Measurements from ENCODE around the gene CADM4.

The CADM4 gene

DNA sequence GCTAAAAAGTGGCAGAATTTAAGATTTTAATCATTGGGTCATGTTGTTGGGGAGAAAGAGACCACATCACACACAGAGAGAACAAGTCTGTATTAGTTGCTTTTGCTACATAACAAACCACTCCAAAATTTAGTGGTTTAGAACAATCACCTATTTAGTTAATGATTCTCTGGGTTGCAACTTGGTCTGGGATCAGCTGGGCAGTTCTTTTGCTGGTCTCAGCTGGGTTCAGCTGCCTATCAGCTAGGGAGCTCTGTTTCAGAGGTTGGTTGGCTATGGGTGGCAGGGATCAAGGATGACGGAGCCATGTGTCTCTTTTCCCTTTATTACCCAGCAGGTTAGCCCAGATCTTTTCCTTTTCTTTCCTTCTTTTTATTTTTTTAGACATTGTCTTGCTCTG is 55.2 kb downstream of the CADM4 start:
- no peak overlapping the region for H3K27ac ChIP-seq
- no peak for TF ChIP-seq ZFX (IDR thresholded peaks at IDR 0.05)
- TF ChIP-seq, protein P1, sequence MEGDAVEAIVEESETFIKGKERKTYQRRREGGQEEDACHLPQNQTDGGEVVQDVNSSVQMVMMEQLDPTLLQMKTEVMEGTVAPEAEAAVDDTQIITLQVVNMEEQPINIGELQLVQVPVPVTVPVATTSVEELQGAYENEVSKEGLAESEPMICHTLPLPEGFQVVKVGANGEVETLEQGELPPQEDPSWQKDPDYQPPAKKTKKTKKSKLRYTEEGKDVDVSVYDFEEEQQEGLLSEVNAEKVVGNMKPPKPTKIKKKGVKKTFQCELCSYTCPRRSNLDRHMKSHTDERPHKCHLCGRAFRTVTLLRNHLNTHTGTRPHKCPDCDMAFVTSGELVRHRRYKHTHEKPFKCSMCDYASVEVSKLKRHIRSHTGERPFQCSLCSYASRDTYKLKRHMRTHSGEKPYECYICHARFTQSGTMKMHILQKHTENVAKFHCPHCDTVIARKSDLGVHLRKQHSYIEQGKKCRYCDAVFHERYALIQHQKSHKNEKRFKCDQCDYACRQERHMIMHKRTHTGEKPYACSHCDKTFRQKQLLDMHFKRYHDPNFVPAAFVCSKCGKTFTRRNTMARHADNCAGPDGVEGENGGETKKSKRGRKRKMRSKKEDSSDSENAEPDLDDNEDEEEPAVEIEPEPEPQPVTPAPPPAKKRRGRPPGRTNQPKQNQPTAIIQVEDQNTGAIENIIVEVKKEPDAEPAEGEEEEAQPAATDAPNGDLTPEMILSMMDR (conservative IDR thresholded peaks at IDR 0.05), result no peak

DNA sequence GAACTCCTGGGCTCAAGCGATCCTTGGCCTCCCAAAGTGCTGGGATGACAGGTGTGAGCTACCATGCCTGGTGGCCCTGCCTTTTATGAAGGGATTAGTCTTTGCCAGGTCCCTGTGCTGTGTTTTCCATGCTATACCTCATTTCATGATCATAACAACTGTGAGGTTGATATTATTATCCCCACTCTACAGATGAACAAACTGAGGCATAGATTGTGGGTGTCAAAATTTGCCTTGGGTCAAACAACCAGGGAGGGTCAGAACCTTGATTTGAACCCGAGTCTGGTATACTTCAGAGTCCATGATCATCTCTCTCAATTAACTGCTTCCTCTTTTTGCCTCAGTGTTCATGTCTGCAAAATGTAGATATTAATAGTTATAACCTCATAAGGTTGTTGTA is 57.2 kb downstream of the CADM4 start:
- TF ChIP-seq, protein P1 (conservative IDR thresholded peaks at IDR 0.05), result no peak
- no peak overlapping the region for H3K27ac ChIP-seq

DNA sequence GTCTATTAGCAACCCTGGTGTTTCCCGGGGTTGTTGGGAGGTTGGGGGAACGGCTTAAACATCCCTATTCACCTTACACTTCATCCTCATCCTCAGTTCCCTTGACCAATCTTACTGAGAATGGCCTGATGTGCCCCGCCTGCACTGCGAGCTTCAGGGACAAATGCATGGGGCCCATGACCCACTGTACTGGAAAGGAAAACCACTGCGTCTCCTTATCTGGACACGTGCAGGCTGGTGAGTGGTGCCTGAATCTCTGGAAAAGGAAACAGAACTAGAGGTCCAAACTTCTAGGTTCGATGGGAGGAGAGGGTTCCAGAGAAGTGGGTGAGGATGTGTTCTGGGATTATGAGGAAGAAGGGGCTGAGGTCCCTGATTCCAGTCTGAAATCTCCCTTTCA is 58.2 kb downstream of the CADM4 start:
- no peak overlapping the region for H3K27ac ChIP-seq
- TF ChIP-seq ZFX (IDR thresholded peaks at IDR 0.05), result no peak
- TF ChIP-seq, protein P1 (conservative IDR thresholded peaks at IDR 0.05), result no peak

DNA sequence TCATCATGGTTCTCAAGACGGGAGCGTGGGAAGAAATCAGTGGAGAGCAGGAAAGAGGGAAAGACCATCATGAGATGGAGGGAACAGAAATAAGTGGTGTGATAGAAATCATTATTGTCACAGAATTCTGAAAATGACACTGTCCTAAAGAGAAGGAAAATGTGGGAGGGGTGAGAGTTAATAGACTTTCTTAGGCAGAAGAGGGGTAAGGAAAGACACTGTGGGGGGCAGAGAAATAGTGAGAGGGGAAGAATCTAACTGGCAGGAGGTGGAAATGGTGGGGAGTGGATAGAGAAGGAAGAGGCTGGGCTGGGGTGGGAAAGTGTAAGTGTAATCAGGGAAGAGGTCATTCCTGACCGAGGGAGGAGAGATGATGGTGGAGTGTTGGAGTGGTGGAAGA is 60.9 kb downstream of the CADM4 start:
- H3K27ac ChIP-seq, result no peak overlapping the region
- no peak for TF ChIP-seq ZFX (IDR thresholded peaks at IDR 0.05)
- TF ChIP-seq, protein P1 (conservative IDR thresholded peaks at IDR 0.05), result no peak

DNA sequence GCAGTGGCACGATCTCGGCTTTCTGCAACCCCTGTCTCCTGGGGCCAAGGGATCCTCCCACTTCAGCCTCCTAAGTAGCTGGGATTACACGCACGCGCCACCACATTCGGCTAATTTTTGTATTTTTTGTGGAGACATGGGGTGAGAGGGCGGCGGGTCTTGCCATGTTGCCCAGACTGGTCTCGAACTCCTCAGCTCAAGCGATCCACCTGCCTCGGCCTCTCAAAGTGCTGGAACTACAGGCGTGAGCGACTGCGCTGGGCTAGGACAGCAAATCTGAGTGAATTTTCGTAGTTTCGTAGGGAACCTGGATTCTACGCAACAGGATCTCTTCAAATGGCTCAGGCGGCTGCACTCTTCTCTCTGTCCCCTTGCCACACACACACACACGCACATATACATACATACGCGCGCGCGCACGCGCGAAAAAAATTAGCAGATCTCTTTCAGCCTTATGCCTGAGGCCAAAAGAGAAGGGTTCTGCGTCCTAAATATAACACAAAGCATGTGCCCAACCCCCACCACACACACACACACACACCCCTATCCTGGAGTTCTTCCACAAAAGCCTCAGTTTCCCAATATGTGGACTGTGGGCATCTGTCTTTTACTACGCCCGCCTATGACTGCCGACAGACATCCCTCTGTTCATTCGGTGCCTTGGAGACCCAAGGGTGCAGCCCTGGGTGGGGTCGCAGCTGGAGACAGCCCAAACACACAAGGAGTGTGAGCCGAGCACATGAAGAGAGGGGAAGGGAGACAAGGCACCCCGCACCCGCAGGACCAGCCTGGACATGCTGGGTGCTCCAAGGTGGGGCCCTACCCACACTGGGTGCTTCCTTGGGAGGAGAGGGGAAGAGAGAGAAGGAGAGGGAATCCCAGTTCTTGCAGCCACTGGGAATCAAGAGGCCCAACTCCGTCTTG is 63.4 kb downstream of the CADM4 start:
- peak overlapping the region; percentile 85 for H3K27ac ChIP-seq
- TF ChIP-seq ZFX (IDR thresholded peaks at IDR 0.05), result no peak
- TF ChIP-seq, protein P1 (conservative IDR thresholded peaks at IDR 0.05), result no peak

DNA sequence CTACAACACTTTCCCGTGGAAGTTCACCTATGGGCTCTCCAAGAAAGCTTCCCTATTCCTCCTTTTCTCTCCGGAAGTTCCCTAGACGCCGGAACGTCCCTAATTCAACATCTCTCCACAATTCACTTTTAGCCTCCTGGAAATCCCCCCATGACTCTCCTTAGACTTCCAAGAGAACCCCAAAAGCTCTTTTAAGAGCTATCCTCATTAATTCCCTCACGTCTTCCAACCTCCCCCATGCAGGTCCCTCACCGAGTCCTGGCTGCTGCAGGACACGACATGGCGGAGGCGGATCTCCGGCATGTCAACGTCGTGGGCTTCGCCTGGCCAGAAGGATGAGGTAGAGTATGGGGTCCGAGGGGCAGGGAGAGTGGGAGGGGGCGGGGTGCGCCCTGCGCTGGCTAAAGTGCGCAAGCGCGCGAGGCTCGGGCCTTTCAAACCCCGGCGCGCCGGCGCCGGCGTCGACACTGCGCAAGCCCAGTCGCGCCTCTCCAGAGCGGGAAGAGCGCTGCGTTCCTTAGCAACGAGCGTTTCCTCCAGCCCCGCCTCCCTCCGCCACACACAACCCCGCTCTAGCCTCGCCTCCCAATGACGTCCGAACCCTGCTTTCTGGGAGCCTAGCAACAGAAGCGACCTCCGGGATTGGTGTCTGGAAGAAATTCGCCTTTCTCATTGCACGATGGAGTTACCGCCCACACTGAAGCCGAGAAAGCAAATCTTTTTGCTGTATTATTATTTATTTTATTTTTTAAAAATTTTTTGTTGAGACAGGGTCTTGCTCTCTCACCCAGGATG is 64.3 kb downstream of the CADM4 start, which contains the start of the genes PINLYP and XRCC1:
Gene PINLYP (plus strand): TSS at position 646 of the 795 bp plus-strand sequence. CDS start 1,391 bp downstream, outside the sequence.
Gene XRCC1 (minus strand): TSS at position 372 of the 795 bp plus-strand sequence. CDS start 69 bp downstream, at position 303.
- peak within 1 kb of the TSS; percentile 85 for H3K27ac ChIP-seq
- no peak for TF ChIP-seq ZFX (IDR thresholded peaks at IDR 0.05)
- TF ChIP-seq, protein P1 (conservative IDR thresholded peaks at IDR 0.05), result no peak
